Left lobe of liver (tissue), 2 donors: ENCODE results near the gene TPST1. TPM values are rescaled to one million over a fixed set of nuclear protein-coding genes. Genes with fewer than 3 reads are reported as not detected.
A peak's percentile ranks its signal among the peaks of the same experiment; 100 is the strongest.
"Not testable (repeated sequence)": the region's sequence is repeated elsewhere in the genome, so short reads cannot be mapped to it uniquely, and the experiment has no call there.

Experiments
- ATAC-seq: fragments of 200-7000 bp; cut with Tn5 transposase; one replicate; pipeline ENCODE4 v1.9.1; 2020; ENCODE audit warnings: mild to moderate bottlenecking, moderate library complexity
- DNase-seq: peaks from one replicate; pipeline ENCODE4 v3.0.0-alpha.2; 2020; ENCODE audit warnings: low spot score
- total RNA-seq: library from RNA; stranded (reverse); gene quantifications from one replicate; pipeline ENCODE4 v1.2.1, GENCODE V29; 2021
- donor health status: DM: no; HTN: no; CAD: no; lungs with moderate emphysema.
- donor health status: DM: no; HTN: yes; CAD: no.

Gene TPST1
- total RNA-seq = 14.5 TPM

DNA sequence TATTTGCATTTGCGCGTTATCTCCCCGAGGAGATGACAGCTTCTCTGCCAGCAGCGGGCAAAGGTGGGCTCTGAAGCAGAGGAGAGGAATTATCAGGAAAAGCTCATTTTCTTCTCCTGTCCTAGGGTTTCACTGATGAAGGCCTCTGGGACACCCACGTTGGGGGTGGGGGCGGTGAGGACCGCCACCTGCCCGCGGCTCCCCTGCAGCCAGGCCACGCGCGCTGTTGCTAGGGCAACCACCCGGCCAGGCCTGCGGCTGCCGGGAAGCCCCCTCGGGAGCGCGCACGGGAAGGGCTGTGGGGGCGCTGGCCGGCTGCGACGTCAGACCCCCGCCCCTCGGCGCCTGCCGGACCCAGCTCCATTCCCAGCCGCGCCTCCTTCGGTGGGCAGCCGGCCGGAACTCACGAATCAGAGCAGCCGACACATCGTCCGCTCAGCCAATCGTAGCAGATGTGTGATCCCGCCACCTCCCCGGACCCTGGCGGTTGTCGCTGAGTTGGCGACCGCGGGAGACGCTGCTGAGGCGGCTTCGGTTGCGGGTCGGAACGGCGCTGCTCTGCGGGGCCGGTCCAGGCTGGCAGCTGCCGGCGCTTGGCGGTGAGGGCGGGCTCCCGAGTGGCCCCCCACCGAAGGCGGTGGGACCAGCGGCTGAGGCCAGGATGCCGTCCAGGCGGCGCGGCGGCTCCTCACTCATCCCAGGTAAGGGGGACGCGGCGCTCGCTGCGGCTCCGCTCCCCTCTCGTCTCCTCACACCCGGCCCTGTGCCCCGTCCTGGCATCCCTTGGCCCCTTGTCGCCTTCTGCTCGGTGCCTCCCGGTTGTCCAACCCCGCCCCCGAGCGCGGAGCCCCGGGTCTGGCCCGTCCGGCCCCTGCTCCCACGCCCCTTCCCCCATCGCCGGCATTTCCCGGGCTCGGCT lies at the start of gene TPST1:
Gene TPST1, plus strand, starts transcription at position 513 of the 919 bp plus-strand sequence. CDS start 35,092 bp downstream, outside the sequence.
- ATAC-seq = peak; percentile 95
- peak; percentile 92 for DNase-seq

GRCh38 chr7:66156035-66156434 lies 49.1 kb upstream of the TPST1 start:
- not testable (repeated sequence) for ATAC-seq, DNase-seq

- ATAC-seq (no peak), DNase-seq (no peak)
These were observed 48.1 kb upstream of the TPST1 start for GRCh38 chr7:66157060-66157459.

GRCh38 chr7:66162622-66163021 lies 42.5 kb upstream of the TPST1 start:
- DNase-seq (no peak), ATAC-seq (peak; percentile 43)

DNA sequence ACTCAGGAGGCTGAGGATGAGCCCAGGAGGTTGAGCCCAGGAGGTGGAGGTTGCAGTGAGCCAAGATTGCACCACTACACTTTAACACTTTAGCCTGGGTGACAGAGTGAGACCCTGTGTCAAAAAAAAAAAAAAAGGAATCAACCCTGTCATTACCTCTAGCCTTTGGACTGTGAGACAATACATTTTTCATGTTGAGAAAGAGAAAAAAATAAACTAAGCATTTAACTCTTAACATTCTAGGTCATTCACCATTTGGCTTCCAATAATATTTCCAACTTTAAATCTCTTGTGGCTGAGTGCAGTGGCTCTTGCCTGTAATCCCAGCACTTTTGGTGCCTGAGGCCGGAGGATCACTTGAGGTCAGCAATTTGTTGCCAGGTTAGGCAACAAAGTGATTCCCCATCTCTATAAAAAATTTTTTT lies 41.9 kb upstream of the TPST1 start:
- ATAC-seq (peak; percentile 81), DNase-seq (peak; percentile 62)

DNA sequence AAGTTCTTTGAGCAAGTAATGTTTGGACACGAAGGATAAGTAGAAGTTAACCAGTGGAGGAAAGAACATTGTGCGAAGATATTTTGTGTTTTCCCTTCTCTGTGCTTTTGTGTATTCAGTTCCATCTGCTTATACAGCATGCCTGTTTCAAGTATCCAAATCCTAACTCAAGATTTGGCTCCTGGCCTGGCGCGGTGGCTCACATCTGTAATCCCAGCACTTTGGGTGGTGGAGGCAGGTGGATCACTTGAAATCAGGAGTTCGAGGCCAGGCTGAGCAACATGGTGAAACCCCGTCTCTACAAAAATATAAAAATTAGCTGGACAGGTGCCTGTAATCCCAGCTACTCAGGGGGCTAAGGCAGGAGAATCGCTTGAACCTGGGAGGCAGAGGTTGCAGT lies 40.8 kb upstream of the TPST1 start:
- ATAC-seq (no peak), DNase-seq (no peak)

DNA sequence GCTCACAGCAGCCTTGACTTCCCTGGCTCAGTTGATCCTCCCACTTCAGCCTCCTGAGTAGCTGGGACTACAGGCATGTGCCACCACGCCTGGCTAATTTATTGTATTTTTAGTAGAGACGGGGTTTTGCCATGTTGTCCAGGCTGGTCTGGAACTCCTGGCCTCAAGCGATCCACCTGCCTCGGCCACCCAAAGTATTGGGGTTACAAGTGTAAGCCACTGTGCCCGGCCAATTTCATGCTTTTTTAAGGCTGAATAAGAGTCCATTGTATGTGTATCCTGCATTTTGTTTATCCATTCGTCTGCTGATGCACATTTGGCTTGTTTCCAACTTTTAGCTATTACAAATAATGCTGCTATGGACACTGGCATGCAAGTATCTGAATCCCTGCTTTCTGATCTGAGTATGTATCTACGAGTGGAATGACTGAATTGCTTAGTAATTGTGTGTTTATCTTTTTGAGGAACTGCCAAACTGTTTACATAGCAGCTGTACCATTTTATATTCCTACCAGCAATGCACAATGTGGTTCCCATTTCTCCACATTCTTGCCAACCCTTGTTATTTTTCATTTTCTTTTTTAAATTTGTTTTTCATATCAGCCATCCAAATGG lies 37.3 kb upstream of the TPST1 start:
- ATAC-seq (no peak), DNase-seq (no peak)

DNA sequence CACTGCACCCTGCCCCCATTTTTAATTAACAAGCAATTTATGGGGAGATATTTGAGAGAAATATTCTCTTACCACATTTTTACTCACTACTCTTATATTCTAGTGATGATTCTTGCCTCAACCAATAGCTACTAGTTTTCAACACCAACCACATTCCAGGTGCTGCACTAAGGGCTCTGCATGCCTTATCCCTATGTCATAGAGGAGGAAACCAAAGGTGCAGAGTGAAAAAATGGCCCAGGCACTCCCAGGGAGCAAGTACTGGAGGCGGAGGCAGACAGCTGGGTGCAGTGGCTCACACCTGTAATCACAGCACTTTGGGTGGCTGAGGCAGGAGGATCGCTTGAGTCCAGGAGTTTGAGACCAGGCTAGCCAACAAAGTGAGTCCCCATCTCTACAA lies 35.5 kb upstream of the TPST1 start:
- ATAC-seq (no peak), DNase-seq (no peak)

DNA sequence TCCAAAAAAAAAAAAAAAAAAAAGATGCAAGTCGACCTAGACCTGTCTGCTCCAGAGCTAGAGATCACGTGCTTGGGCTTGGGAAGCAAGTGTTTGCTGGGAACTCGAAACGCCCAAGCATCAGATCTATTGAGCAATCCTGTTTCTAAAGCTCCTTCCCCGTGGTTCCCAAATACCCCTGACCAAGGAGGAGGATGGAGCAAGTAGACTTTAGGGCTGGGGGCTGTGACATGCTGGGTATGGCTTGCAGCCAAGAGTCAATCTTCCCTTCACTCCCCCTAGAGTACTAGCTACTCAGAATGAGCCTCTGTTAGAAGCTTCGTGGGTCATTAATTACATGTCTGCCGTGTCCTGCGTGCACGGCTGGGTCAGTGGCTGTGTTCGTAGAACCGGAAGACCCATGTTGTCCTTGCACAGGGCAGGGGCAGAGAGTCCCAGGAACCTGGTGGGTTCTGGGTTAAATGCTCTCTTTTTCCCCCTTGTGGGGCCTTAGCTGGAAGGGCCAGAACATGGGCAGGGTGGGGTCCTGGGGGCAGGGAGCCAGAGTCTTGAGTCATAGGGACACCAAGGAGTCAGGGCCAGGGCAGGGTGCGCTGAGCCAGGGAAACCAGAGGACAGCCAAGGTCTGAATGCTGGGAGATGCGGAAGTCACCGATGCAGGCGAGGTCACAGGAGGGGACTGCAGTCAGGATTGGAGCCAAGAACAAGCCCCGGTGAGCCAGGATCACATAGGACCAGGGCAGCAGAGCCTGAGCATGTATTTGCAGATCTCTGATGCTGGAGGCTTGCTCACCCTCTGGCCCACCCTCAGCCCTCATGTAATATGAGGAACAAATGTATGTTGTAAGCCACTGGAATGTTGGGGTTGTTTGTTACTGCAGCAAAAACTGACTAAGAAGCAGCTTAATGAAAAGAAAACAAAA lies 34.6 kb upstream of the TPST1 start:
- ATAC-seq (peak; percentile 55), DNase-seq (no peak)

DNA sequence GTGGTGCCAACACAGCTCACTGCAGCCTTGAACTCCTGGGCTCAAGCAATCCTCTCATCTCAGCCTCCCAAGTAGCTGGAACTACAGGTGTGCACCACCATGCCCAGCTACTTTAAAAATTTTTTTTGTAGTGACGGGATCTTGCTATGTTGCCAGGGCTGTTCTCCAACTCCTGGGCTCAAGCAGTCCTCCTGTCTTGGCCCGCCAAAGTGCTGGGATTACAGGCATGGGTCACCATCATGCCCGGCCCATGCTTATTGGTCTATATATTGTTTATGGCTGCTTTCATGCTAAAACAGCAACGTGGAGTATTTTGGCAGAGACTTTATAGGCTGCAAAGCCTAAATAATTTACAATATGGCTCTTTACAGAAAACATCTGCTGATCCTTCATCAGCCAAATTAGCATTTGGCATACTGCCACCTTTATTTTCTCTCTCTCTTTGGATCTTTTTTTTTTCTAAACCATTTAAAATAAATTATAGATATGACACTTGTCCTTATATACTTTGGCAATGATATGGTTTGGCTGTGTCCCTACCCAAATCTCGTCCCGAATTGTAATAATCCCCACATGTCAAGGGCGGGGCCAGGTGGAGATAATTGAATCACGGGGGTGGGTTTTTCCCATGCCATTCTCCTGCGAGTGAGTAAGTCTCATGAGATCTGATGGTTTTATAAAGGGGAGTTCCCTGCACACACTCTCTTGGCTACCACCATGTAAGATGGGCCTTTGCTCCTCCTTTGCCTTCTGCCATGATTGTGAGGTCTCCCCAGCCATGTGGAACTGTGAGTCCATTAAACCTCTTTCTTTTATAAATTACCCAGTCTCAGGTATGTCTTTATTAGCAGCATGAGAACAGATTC lies 32.4 kb upstream of the TPST1 start:
- DNase-seq, ATAC-seq: not testable (repeated sequence)

GRCh38 chr7:66173856-66174255 lies 31.3 kb upstream of the TPST1 start:
- no peak for DNase-seq

GRCh38 chr7:66175006-66175405 lies 30.1 kb upstream of the TPST1 start:
- ATAC-seq, DNase-seq: not testable (repeated sequence)

More at GRCh38 chr7:66173856-66174255, 31.3 kb upstream of the TPST1 start:
- no peak for ATAC-seq

DNA sequence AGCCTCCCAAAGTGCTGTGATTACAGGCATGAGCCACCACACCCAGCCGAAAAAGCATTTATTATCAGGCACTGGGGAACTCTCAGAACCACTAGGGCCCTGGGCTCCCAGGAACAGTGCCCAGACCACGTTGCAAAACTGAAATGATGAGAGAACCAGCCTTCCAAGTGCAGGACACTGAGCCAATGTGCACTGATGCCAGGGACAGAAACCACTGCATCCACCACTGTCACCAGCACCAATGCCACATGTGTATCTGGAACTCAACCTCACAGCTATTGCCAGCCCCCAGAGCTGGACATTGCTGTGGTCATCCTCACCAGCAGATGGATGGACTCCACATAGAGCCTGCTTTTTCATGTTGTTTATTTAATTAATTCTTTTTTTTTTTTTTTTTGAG lies 28.2 kb upstream of the TPST1 start:
- ATAC-seq (peak; percentile 99), DNase-seq (peak; percentile 88)

GRCh38 chr7:66178258-66178657 lies 26.9 kb upstream of the TPST1 start:
- DNase-seq (no peak), ATAC-seq (no peak)

- DNase-seq (no peak), ATAC-seq (no peak)
These were observed 23.8 kb upstream of the TPST1 start for GRCh38 chr7:66181329-66181728.

GRCh38 chr7:66181845-66182244 lies 23.3 kb upstream of the TPST1 start:
- DNase-seq (no peak), ATAC-seq (no peak)

GRCh38 chr7:66182920-66183319 lies 22.2 kb upstream of the TPST1 start:
- no peak for DNase-seq
- no peak for ATAC-seq

DNA sequence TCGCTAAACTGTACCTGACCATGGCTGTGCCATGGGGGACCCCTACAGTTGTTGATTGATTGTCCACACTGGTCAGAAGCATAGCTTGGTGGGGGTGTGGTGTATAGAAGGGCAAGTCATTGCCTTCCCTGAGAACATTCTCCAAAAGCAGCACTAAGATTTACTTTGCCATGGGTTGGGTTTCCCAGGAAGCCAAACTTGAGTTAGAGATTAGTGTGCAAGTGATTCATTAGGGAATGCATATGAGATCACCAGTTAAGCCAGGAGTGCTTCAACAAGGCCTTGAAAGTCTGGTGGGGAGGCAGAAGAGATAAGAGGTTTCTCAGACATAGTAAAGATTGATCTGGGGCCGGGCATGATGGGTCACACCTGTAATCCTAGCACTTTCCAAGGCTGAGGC lies 21.4 kb upstream of the TPST1 start:
- ATAC-seq = no peak
- no peak for DNase-seq

- ATAC-seq = no peak
- no peak for DNase-seq
These were observed 19.4 kb upstream of the TPST1 start for GRCh38 chr7:66185680-66186187.

GRCh38 chr7:66186991-66187390 lies 18.1 kb upstream of the TPST1 start:
- no peak for DNase-seq
- no peak for ATAC-seq
